CD4-positive, alpha-beta T cell (primary cell): ENCODE data around the gene NIPSNAP3A. TPM values are rescaled to one million over a fixed set of nuclear protein-coding genes. Genes with fewer than 3 reads are reported as not detected.

ENCODE experiments used
- ATAC-seq: fragments of 200-7000 bp; cut with Tn5 transposase; one replicate; pipeline ENCODE4 v1.10.0; 2022; ENCODE audit warnings: mild to moderate bottlenecking; ENCODE audit not compliant: poor library complexity
- CTCF ChIA-PET: fragments of 350-600 bp; sonication (Branson Sonifier 250); formaldehyde crosslinking; loops from one replicate; lab custom pipeline; 2021; ENCODE audit warnings: antibody characterized with exemption, inconsistent platforms; lab: Charles Lee
- POLR2A ChIA-PET: fragments of 350-600 bp; sonication (Branson Sonifier 250); formaldehyde crosslinking; loops from one replicate; lab custom pipeline; 2021; ENCODE audit warnings: antibody characterized with exemption, inconsistent platforms; lab: Charles Lee
- DNase-seq, 14 experiments: peaks; one replicate each; pipeline ENCODE4 v3.0.0-alpha.2; 2013 to 2020; ENCODE audit warnings: mixed read lengths in 2 of 14
- H3K27ac ChIP-seq, 2 donors: one replicate each; pipeline versions ENCODE4 v1.5.1 to v1.7.0; 2013; ENCODE audit warnings: low read length in 2 of 2, low read depth in 1 of 2, mild to moderate bottlenecking in 1 of 2
- H3K27me3 ChIP-seq, 2 experiments: 1 replicate in 1 of 2; 2 replicates in 1 of 2; pipeline versions ENCODE4 v1.6.1 to v1.7.0; 2013; ENCODE audit warnings: low read length in 2 of 2, control low read depth in 1 of 2, mild to moderate bottlenecking in 1 of 2, moderate library complexity in 1 of 2; ENCODE audit not compliant: insufficient read depth in 2 of 2, control insufficient read depth in 1 of 2
- H3K36me3 ChIP-seq: one replicate; pipeline ENCODE4 v1.6.1; 2013; ENCODE audit warnings: low read length, control low read depth; ENCODE audit not compliant: insufficient read depth
- H3K4me1 ChIP-seq: one replicate; pipeline ENCODE4 v1.6.1; 2013; ENCODE audit warnings: low read length, control low read depth; ENCODE audit not compliant: insufficient read depth
- H3K4me3 ChIP-seq: one replicate; pipeline ENCODE4 v1.5.1; 2013; ENCODE audit warnings: mild to moderate bottlenecking, low read length, moderate library complexity
- H3K9me3 ChIP-seq, 2 experiments: 1 replicate in 1 of 2; 2 replicates in 1 of 2; pipeline versions ENCODE4 v1.6.1 to v1.7.0; 2013; ENCODE audit warnings: low read length in 2 of 2, mild to moderate bottlenecking in 2 of 2, control low read depth in 1 of 2, moderate library complexity in 1 of 2; ENCODE audit not compliant: control insufficient read depth in 1 of 2, insufficient read depth in 1 of 2
- H3K27ac Mint-ChIP-seq: one replicate; pipeline ENCODE4 v1.8.0; 2020; ENCODE audit warnings: mixed read lengths
- H3K27me3 Mint-ChIP-seq: one replicate; pipeline ENCODE4 v1.8.0; 2021; ENCODE audit warnings: mixed read lengths
- H3K36me3 Mint-ChIP-seq: one replicate; pipeline ENCODE4 v1.8.0; 2021; ENCODE audit warnings: low read depth, mixed read lengths
- H3K4me1 Mint-ChIP-seq: one replicate; pipeline ENCODE4 v1.8.0; 2021; ENCODE audit warnings: low read depth, mixed read lengths
- H3K4me3 Mint-ChIP-seq: one replicate; pipeline ENCODE4 v1.8.0; 2020; ENCODE audit warnings: mild to moderate bottlenecking, mixed read lengths
- H3K9me3 Mint-ChIP-seq: one replicate; pipeline ENCODE4 v1.8.0; 2020; ENCODE audit warnings: mixed read lengths
- intact Hi-C, 2 experiments: fragments of 100-400 bp; cut with DNase I in 1 of 2; cut with micrococcal nuclease in 1 of 2; formaldehyde crosslinking; loops; one replicate each; pipeline versions ENCODE4 v1.15.1 to v1.9.0; 2023 to 2025; cut with DNase I, micrococcal nuclease
- total RNA-seq, 174 experiments: library from RNA in 2 of 174; stranded (reverse) in 2 of 174; gene quantifications; one replicate each; pipeline ENCODE4 v1.2.3 and lab custom pipeline; 2021 to 2026
- TF ChIP-seq, protein P1 (sequence below): fragments of 200-600 bp; IDR thresholded peaks from one replicate; pipeline ENCODE4 v1.8.0; 2022; ENCODE audit warnings: antibody characterized with exemption, mild to moderate bottlenecking

Gene NIPSNAP3A
- total RNA-seq, 2 experiments from 2014 or later, result 9.0 to 10.6 TPM

DNA sequence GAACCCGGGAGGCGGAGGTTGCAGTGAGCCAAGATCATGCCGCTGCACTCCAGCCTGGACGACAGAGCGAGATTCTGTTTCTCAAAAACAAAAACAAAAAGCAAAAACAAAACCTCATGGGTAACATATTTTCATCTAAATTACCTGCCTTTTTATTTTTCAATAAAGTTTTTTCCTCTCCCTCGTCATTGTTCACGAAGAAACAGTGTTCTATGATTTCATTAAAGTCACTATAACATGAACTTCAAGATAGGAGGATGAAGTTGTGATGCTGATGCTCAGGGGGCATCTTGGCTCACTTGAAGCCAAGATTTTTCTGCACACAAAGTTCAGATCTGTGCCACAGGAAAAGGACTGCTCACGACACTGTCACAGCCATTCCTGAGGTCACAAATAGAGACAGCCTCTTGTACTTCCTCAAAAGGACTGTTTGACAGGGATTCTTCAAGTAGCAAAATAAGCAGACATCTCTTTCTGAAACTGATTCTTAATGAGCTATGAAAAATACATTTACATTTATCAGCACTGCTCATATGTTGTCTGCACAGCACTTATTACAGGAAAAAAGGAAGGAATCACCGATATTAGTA lies 32.6 kb downstream of the NIPSNAP3A start:
- Histone ChIP-seq H3K27ac (no peak overlapping the region), H3K36me3 (no peaks in the 10 kb centered on the region), H3K9me3 (no peaks in the 10 kb centered on the region), H3K4me1 (no peaks in the 10 kb centered on the region), H3K27me3 (no peaks in the 10 kb centered on the region), H3K4me3 (no peak overlapping the region)
- Mint-ChIP-seq H3K27ac (no peak overlapping the region), H3K4me3 (no peak overlapping the region), H3K4me1 (no peaks in the 10 kb centered on the region), H3K9me3 (no peaks in the 10 kb centered on the region), H3K27me3 (no peaks in the 10 kb centered on the region), H3K36me3 (peaks cover 21% of the 10 kb centered on the region)
- intact Hi-C loops, result loop anchor here in 1 of 2 experiments (10.0 kb wide), 1 partner anchor 635 kb away; no protein-coding TSS in a partner anchor
- ChIA-PET CTCF (interaction anchor here (0.6 kb wide), 1 partner anchor 642 kb away, joined by 3 read pairs; no protein-coding TSS in a partner anchor), POLR2A (interaction anchor here (0.9 kb wide), 1 partner anchor 17 kb away, joined by 3 read pairs; no protein-coding TSS in a partner anchor)
- TF ChIP-seq, protein P1, sequence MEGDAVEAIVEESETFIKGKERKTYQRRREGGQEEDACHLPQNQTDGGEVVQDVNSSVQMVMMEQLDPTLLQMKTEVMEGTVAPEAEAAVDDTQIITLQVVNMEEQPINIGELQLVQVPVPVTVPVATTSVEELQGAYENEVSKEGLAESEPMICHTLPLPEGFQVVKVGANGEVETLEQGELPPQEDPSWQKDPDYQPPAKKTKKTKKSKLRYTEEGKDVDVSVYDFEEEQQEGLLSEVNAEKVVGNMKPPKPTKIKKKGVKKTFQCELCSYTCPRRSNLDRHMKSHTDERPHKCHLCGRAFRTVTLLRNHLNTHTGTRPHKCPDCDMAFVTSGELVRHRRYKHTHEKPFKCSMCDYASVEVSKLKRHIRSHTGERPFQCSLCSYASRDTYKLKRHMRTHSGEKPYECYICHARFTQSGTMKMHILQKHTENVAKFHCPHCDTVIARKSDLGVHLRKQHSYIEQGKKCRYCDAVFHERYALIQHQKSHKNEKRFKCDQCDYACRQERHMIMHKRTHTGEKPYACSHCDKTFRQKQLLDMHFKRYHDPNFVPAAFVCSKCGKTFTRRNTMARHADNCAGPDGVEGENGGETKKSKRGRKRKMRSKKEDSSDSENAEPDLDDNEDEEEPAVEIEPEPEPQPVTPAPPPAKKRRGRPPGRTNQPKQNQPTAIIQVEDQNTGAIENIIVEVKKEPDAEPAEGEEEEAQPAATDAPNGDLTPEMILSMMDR, result no peak
- DNase-seq, result peak in 2 of 14 experiments; percentile 21 to 25
- ATAC-seq, result no peak

DNA sequence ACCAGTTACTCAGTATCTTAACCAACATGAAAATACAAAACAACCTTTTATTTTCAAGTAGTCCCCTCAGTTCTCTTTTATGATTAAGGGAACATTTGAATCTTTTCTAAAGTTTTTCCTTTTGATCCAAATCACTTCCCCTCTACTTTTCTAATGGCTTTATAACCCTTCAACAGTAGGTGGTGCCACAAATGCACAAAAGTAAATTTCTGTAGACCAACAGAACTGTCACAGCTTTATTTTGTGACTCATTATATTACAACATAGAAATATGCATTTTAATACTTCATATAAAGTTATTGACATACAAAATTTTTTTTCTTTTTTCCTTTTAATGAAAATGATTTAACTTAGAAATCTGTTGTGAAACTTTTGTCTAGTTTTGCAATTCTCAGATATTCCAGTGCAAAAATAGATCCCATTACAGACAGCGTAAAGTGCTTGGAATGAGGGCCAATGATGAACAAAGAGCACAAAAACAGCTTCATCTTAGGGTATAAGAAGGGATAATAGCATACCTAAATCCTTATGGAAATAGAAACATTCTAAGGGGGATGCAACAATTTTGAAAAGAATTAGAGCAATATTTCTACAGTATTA lies 33.4 kb downstream of the NIPSNAP3A start:
- Mint-ChIP-seq H3K4me1 (no peaks in the 10 kb centered on the region), H3K4me3 (no peak overlapping the region), H3K36me3 (peaks cover 29% of the 10 kb centered on the region), H3K27me3 (no peaks in the 10 kb centered on the region), H3K27ac (no peak overlapping the region), H3K9me3 (no peaks in the 10 kb centered on the region)
- Histone ChIP-seq H3K36me3 (no peaks in the 10 kb centered on the region), H3K27me3 (no peaks in the 10 kb centered on the region), H3K4me3 (no peak overlapping the region), H3K4me1 (no peaks in the 10 kb centered on the region), H3K27ac (no peak overlapping the region), H3K9me3 (no peaks in the 10 kb centered on the region)
- ChIA-PET CTCF (interaction anchor here (0.6 kb wide), 1 partner anchor 641 kb away, joined by 3 read pairs; no protein-coding TSS in a partner anchor), POLR2A (interaction anchor here (0.9 kb wide), 1 partner anchor 18 kb away, joined by 3 read pairs; no protein-coding TSS in a partner anchor)
- intact Hi-C loops, result loop anchor here in 1 of 2 experiments (10.0 kb wide), 1 partner anchor 634 kb away; no protein-coding TSS in a partner anchor
- ATAC-seq (no peak), DNase-seq (peak in 2 of 14 experiments; percentile 40 to 42)
- TF ChIP-seq, protein P1, result peak; percentile 34

DNA sequence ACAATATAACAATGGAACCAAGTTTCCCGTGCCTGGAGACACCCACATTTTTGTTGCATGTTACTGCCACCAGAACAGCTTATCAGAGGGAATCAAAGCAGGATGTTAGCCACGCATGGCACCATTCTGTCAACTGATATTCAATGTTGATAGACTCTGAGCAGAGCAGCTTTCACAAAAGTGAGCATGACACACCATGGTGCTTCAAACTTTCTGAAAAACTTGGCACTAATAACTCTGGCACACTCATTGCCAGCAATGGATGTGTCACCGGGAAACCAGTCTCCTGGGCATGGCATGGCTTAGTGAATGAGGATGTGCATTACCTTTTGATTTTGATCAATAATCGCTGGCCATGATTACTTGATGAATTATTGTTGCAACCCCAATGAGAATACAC lies 36.1 kb downstream of the NIPSNAP3A start:
- ATAC-seq (no peak), DNase-seq (no peak)
- CTCF ChIA-PET, result no interaction called here
- Histone ChIP-seq H3K9me3 (no peaks in the 10 kb centered on the region), H3K27me3 (no peaks in the 10 kb centered on the region), H3K36me3 (no peaks in the 10 kb centered on the region), H3K4me1 (no peaks in the 10 kb centered on the region), H3K27ac (no peak overlapping the region), H3K4me3 (no peak overlapping the region)
- Mint-ChIP-seq H3K4me1 (no peaks in the 10 kb centered on the region), H3K4me3 (no peak overlapping the region), H3K27me3 (no peaks in the 10 kb centered on the region), H3K27ac (no peak overlapping the region), H3K36me3 (peaks cover 53% of the 10 kb centered on the region), H3K9me3 (no peaks in the 10 kb centered on the region)
- TF ChIP-seq, protein P1, result no peak
- intact Hi-C loops, result loop anchor here in 1 of 2 experiments (10.0 kb wide), 1 partner anchor 631 kb away; no protein-coding TSS in a partner anchor
- POLR2A ChIA-PET, result no interaction called here
